ENCODE measurements around the gene TMEM63B.

The TMEM63B gene

GRCh38 chr6:44116641-44117382 is 10.5 kb upstream of the TMEM63B start:
- no peak for DNase-seq (ENCODE audit: low read depth in 2 of 2, low spot score in 1 of 2)

DNA sequence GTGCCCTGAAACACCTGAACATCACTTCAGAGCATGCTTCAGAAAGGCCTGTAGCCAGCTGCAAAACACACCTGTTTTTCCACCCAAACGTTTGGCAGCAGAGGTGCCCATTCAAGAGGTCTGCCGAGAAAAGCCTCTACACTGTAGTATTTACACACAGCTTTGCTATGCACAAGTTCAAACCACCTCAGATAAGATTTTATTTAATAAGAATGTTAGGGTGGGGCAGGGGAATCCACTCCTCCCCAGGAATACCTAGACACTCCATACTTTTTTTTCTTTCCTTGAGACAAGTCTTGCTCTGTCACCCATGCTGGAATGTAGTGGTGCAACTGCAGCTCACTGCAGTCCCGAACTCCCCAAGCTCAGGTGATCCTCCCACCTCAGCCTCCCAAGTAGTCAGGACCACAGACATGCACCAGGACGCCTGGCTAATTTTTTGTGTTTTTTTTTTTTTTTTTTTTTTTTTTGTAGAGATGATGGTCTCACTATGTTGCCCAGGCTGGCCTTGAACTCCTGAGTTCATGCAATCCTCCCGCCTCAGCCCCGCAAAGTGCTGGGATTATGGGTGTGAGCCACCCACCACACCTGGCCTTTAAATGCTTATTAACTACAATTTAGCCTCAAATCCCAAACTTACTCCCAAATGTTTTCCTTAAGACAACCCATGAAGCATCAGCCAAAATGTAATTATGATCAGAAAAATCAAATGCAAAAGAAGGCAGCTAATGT is 9.8 kb upstream of the TMEM63B start:
- no peak for DNase-seq (ENCODE audit: low read depth in 2 of 2, low spot score in 1 of 2)

DNA sequence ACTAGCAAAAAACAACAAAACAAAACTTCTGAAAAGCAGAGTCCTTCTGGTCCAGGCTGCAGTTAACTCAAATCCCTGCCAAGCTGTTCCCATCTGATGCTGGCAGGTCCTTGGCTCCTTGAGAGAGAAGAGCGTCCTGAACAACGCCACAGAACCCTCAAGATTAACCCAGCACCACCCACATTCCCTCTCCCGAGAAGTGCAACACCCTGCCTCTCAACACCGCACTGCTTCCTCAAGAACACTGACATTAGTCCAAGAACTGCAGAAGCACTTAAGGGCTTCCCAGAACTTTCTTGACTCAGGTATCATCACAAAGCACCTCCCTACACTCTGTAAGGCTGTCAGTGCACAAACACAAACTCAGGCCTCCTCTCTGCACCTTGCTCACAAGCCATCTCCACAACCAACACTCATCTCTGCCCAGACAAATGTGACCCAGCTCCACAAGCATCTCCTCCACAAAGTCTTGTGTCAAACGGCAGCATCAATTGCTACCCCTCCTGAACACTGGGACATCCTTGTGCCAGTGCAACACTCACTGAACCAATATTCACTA is 7.6 kb upstream of the TMEM63B start:
- DNase-seq (ENCODE audit: low read depth in 2 of 2, low spot score in 1 of 2) = no peak

- no peak for DNase-seq (ENCODE audit: low read depth in 2 of 2, low spot score in 1 of 2)
Measured at GRCh38 chr6:44120692-44121443, 6.5 kb upstream of the TMEM63B start.

DNA sequence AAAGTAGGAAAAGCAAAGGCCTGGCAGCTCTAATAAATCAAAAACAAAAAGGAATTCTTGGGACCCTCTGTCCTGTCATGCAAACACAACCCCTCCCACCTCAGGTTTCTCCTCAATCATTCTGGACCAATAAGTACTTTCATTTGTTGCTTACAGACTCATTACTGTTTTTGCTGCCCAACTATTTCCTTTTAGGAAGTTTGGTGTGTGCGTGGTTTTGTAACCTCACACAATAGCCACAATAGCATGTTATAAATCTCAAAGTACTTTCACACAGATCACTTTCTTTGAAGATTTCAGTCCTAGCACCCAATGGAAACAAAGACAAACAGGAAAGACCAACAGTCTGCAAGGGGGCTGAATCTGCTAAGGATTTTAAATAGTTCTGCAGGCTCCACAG is 4.6 kb upstream of the TMEM63B start:
- DNase-seq (ENCODE audit: low read depth in 2 of 2, low spot score in 1 of 2) = no peak

DNA sequence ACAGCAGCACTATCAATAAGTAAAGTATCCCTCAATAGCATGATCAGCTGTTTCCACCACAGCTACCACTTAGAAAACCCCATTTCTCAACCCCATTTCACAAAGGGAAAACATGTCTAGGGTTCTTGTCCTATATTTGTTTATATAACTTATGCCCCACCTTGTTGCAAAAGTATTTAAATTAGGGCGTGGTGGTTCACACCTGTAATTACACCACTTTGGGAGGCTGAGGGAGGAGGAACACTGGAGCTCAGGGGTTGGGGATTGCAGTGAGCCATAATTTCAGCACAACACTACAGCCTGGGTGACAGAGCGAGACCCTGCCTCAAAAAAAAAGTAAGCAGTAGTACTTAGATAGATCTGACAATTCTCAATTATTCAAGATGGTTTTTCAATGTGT is 3.8 kb upstream of the TMEM63B start:
- DNase-seq (ENCODE audit: low read depth in 2 of 2, low spot score in 1 of 2) = no peak

DNA sequence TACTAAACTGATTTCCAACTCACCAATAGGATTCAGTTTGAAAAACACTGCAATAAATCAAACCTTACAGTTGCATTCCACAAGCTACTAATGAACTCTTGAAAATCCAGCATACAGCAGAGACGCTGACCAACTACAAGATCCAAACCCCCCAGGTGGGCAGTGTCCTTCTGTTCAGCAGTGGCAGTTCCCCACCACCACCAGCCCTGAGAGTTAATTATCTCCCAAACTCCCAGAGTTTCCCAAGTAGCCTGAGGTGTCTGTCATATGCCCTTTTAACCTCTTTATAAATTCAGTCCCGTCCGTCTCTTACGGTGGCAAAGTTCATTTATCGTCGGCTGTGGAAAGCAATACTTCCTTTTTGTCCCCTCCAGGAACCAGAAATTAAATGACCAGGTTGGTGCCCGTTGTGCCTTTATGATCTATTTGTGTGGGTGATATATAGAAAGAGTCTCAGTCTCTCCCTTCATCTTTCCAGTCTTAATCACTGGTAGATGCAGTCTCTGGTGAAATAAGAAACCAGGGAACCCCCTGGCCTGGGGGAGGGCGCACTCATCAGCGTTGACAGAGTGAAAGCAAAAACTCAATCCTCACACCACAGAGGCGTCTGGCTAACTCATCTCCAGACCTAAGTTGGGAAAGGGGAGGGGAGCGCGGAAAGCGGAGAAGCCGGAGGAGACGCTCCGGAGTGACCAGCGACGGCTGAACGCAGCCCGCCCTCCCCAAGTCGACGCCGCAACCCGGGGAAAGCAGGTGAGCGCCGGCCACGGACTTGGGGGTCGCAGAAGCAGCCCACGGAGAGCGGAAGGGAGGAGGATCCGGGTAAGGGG is 819 bp upstream of the TMEM63B start:
- peak; percentile 55 to 58 for DNase-seq (ENCODE audit: low read depth in 2 of 2, low spot score in 1 of 2)

- DNase-seq (ENCODE audit: low read depth in 2 of 2, low spot score in 1 of 2) = no peak
Measured at GRCh38 chr6:44128020-44128917, 915 bp downstream of the TMEM63B start.

GRCh38 chr6:44129841-44130322 is 2.5 kb downstream of the TMEM63B start:
- no peak for DNase-seq (ENCODE audit: low read depth in 2 of 2, low spot score in 1 of 2)

GRCh38 chr6:44131892-44132291 is 4.5 kb downstream of the TMEM63B start:
- no peak for DNase-seq (ENCODE audit: low read depth in 2 of 2, low spot score in 1 of 2)

DNA sequence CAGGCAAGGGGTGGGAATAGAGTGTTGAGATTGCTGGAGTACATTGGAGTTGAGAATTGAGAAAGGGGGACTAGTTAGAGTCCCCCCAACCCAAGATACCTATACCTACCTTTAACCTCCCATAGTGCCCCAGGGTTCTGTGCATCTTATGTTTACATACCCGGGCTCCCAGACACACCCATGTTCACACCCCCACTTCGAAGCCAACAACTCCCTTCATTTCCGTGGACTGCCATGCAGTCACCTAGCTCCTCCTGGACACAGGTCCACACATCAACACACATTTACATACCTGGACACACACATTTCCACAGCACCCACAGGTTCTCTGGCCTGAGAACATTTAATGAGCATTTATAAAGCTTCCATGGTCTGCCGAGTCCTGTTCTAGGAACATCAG is 5.1 kb downstream of the TMEM63B start:
- DNase-seq (ENCODE audit: low read depth in 2 of 2, low spot score in 1 of 2) = no peak

- DNase-seq (ENCODE audit: low read depth in 2 of 2, low spot score in 1 of 2) = no peak
Measured at GRCh38 chr6:44133003-44133931, 5.9 kb downstream of the TMEM63B start.

DNA sequence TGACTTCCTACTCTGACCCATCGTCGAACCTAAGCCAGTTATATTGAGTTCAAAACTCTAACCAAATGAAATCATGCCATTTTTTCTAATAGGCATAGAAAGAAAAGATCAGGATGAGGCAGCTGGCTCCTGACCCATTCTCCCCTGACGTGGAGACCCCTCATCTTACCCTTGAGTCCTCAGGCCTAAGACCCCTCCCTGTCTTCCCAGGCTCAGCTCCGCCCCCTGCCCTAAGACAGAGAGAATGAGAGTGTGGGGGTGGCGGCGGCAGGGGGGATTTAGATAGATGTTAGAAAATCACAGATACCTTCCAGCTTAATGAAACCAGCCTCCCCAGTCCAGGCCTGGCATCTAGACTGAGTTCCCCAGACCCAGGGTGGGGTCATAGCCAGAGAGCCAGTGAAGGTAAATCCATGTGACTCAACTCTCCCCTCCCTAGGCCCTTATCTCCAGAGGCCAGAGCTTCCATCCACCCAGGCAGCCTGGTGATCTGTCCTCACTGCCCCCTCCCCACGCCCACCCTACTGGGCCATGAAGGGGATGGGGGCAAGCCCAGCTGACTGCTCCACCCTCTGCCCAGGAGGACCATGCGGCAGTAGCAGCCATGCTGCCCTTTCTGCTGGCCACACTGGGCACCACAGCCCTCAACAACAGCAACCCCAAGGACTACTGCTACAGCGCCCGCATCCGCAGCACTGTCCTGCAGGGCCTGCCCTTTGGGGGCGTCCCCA is 6.8 kb downstream of the TMEM63B start:
- no peak for DNase-seq (ENCODE audit: low read depth in 2 of 2, low spot score in 1 of 2)

GRCh38 chr6:44135173-44135758 is 7.9 kb downstream of the TMEM63B start:
- no peak for DNase-seq (ENCODE audit: low read depth in 2 of 2, low spot score in 1 of 2)

GRCh38 chr6:44135875-44136274 is 8.5 kb downstream of the TMEM63B start:
- no peak for DNase-seq (ENCODE audit: low read depth in 2 of 2, low spot score in 1 of 2)

DNA sequence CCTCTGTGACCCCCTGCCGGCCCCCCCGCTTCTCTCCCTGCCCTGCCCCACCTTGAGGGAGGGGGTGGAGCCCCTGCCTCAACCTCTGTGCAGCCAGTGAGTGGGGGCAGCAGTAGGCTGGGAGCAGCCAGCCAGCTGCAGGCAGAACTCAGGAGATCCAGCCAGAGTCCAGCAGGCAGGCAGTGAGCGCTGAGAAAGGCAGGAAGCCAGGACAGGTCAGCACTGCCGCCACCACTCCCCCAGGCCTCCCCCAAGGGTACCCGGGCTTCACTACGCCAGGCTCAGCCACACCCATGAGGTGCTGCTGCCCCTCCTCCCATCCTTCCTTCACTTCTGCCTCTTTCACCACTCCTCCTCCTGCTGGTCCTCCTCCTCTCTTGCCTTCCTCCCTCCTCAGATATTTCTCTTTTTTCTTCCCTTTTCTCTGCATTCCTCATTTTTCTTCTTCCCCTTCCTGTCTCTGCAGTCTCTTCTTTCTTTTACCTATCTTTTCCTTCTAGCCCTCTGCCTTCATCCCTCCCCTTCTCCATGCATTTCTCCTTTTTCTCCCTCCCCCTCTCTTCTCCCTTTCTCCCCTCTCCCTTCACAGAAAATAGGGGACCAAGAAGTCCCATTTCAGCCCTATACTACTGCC is 11.5 kb downstream of the TMEM63B start:
- DNase-seq (ENCODE audit: low read depth in 2 of 2, low spot score in 1 of 2) = no peak

GRCh38 chr6:44139351-44139743 is 12.0 kb downstream of the TMEM63B start:
- no peak for DNase-seq (ENCODE audit: low read depth in 2 of 2, low spot score in 1 of 2)
